Stomach (tissue), 9 donors: Measurements from ENCODE around the gene MYCN. TPM values are rescaled to one million over a fixed set of nuclear protein-coding genes. Genes with fewer than 3 reads are reported as not detected.
A peak's percentile ranks its signal among the peaks of the same experiment; 100 is the strongest.

Experiments
- DNase-seq, 2 donors: peaks; one replicate each; pipeline versions ENCODE4 v3.0.0 to v3.0.0-alpha.2; 2013 to 2019
- H3K27ac ChIP-seq, 5 donors: fragments of 200-600 bp in 4 of 5; sonication (generic) in 4 of 5; one replicate each; pipeline ENCODE4 v1.5.1; 2013 to 2019; ENCODE audit warnings: mild to moderate bottlenecking in 1 of 5, moderate library complexity in 1 of 5
- H3K27me3 ChIP-seq, 3 donors: fragments of 200-600 bp; sonication (generic); one replicate each; pipeline ENCODE4 v1.5.1; 2017 to 2019; ENCODE audit warnings: mixed run types in 1 of 3
- H3K36me3 ChIP-seq, 4 donors: fragments of 200-600 bp; sonication (generic); 1 replicate in 3 of 4; 2 replicates in 1 of 4; pipeline ENCODE4 v1.5.1; 2016 to 2019
- H3K4me1 ChIP-seq, 4 donors: fragments of 200-600 bp; sonication (generic); one replicate each; pipeline ENCODE4 v1.5.1; 2016 to 2019
- H3K4me3 ChIP-seq, 4 donors: fragments of 200-600 bp; sonication (generic) in 3 of 4; one replicate each; pipeline ENCODE4 v1.5.1; 2016 to 2019; ENCODE audit warnings: mild to moderate bottlenecking in 1 of 4
- H3K9me3 ChIP-seq, 4 donors: fragments of 200-600 bp; sonication (generic); one replicate each; pipeline ENCODE4 v1.5.1; 2016 to 2019
- CTCF ChIP-seq, 7 experiments: fragments of 450-650 bp in 4 of 7; fragments of 200-600 bp in 3 of 7; sonication (generic) in 3 of 7; IDR thresholded peaks; one replicate each; pipeline ENCODE4 v1.5.1; 2016 to 2019; ENCODE audit warnings: antibody characterized with exemption in 7 of 7, control low read depth in 2 of 7, mild to moderate bottlenecking in 1 of 7
- EP300 ChIP-seq: sonication (generic); formaldehyde crosslinking; IDR thresholded peaks from one replicate; pipeline ENCODE4 v1.6.1; 2017; ENCODE audit warnings: antibody characterized with exemption
- POLR2A ChIP-seq, 4 donors: fragments of 450-650 bp; IDR thresholded peaks; one replicate each; pipeline ENCODE4 v1.6.1; 2016; ENCODE audit warnings: antibody characterized with exemption in 4 of 4, control low read depth in 2 of 4, mild to moderate bottlenecking in 1 of 4, moderate library complexity in 1 of 4
- POLR2AphosphoS5 ChIP-seq, 3 donors: sonication (generic); formaldehyde crosslinking; IDR thresholded peaks; one replicate each; pipeline ENCODE4 v1.6.1; 2016; ENCODE audit warnings: antibody characterized with exemption in 3 of 3
- WGBS, 5 donors: extraction: QIAGEN DNeasy Blood & Tissue Kit in 3 of 5; methylation state at CpG; one replicate each; pipeline versions ENCODE4 v1.1.5 to v1.1.7; 2013 to 2018; 5-methylcytosine and 5-hydroxymethylcytosine counted together
- intact Hi-C: fragments of 100-400 bp; cut with DNase I; formaldehyde crosslinking; loops from one replicate; pipeline ENCODE4 v1.15.1; 2023; ENCODE audit warnings: low total_unique reads
- polyA plus RNA-seq, 3 donors: library from polyadenylated mRNA; stranded (reverse); fragments of 200-250 nt; gene quantifications; one replicate each; pipeline ENCODE4 v1.2.3, GENCODE V29; 2013
- total RNA-seq, 5 donors: library from RNA; depleted of rRNA; stranded (reverse); fragments of >200 nt; gene quantifications; one replicate each; pipeline versions ENCODE4 v1.1.0 to v1.2.3, GENCODE V29; 2014 to 2016
- donor health status: healthy with polysubstance abuse.
- donor health status: Bipolar disorder and iron deficiency.
- donor health status: healthy.

MYCN gene
- total and polyA plus RNA-seq, 8 donors, result 0.90 to 9.6 (median 2.3) TPM; not detected in 1

GRCh38 chr2:15965564-15966019, 25.2 kb downstream of the MYCN start:
- Histone ChIP-seq H3K4me1 (peaks cover 0 to 11% (median 4%) of the 10 kb centered on the region in 4 donors), H3K36me3 (no peaks in the 10 kb centered on the region), H3K4me3 (no peak overlapping the region), H3K27me3 (no peaks in the 10 kb centered on the region), H3K27ac (no peak overlapping the region), H3K9me3 (no peaks in the 10 kb centered on the region)
- intact Hi-C loops, result no loop called here
- 68 to 74% (median 71%) methylated on average over 12 to 14 of the region's 14 CpGs for WGBS, 5 donors
- TF ChIP-seq POLR2A (IDR thresholded peaks at IDR 0.05), result no peak
- TF ChIP-seq EP300, result no peak
- TF ChIP-seq POLR2AphosphoS5 (IDR thresholded peaks at IDR 0.05), result no peak
- no peak for TF ChIP-seq CTCF (IDR thresholded peaks at IDR 0.05)
- peak in 1 of 2 donors; percentile 24 for DNase-seq

DNA sequence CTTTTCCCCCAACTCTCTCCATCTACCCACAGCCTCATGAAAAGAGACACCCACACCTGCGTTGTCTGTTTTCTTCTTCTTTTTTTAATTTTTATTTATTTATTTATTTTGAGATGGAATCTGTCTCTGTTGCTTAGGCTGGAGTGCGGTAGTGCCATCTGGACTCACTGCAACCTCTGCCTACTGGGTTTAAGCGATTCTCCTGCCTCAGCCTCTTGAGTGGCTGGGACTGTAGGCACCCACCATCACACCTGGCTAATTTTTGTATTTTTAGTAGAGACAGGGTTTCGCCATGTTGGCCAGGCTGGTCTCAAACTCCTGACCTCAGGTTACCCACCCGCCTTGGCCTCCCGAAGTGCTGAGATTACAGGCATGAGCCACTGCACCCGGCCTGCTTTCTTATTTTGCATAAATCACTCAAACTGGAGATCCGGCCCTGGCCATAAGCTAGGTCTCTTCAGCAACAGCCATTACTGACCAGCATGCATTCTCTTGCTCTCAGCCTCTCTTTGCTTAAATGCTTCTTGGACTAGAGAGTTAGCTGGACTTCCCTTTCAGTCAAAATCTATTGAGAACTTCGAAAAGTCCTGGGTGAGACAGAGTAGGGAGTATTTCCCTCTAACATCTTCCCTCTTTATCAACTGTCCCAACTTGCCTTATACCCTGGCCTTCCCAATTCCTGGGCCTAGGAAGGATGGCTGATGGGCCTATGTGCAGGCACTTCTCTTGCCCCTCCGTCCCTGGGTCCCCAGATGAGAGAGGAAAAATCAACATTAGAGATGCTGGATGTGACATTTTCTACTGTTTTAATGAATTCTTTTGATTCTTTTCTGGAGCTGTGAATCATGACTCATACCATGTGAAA, 27.3 kb downstream of the MYCN start:
- WGBS, 5 donors, result 87 to 91% (median 88%) methylated on average over 10 of the region's 10 CpGs
- peaks cover 0 to 11% (median 4%) of the 10 kb centered on the region in 4 donors for H3K4me1 ChIP-seq
- H3K9me3 ChIP-seq, result no peaks in the 10 kb centered on the region
- TF ChIP-seq POLR2A (IDR thresholded peaks at IDR 0.05) (no peak), CTCF (IDR thresholded peaks at IDR 0.05) (no peak), EP300 (no peak), POLR2AphosphoS5 (IDR thresholded peaks at IDR 0.05) (no peak)
- intact Hi-C loops, result no loop called here
- peaks cover 0 to 10% (median 0%) of the 10 kb centered on the region in 3 donors for H3K27me3 ChIP-seq
- no peak overlapping the region for H3K27ac ChIP-seq
- no peaks in the 10 kb centered on the region for H3K36me3 ChIP-seq
- no peak for DNase-seq
- H3K4me3 ChIP-seq, result no peak overlapping the region

- no peaks in the 10 kb centered on the region for H3K9me3 ChIP-seq
- 70 to 92% (median 78%) methylated on average over 7 of the region's 7 CpGs for WGBS, 5 donors
- no peak overlapping the region for H3K27ac ChIP-seq
- peaks cover 0 to 11% (median 4%) of the 10 kb centered on the region in 4 donors for H3K4me1 ChIP-seq
- peaks cover 0 to 10% (median 0%) of the 10 kb centered on the region in 3 donors for H3K27me3 ChIP-seq
- intact Hi-C loops, result no loop called here
- DNase-seq, result no peak
- no peak overlapping the region for H3K4me3 ChIP-seq
- no peak for TF ChIP-seq CTCF (IDR thresholded peaks at IDR 0.05)
- TF ChIP-seq POLR2A (IDR thresholded peaks at IDR 0.05), result no peak
- TF ChIP-seq EP300, result no peak
- TF ChIP-seq POLR2AphosphoS5 (IDR thresholded peaks at IDR 0.05), result no peak
- no peaks in the 10 kb centered on the region for H3K36me3 ChIP-seq
Measured at GRCh38 chr2:15968280-15969178, 28.2 kb downstream of the MYCN start.

- TF ChIP-seq CTCF (IDR thresholded peaks at IDR 0.05) (no peak), EP300 (no peak), POLR2A (IDR thresholded peaks at IDR 0.05) (no peak), POLR2AphosphoS5 (IDR thresholded peaks at IDR 0.05) (no peak)
- intact Hi-C loops, result no loop called here
- H3K4me1 ChIP-seq, result peaks cover 0 to 11% (median 4%) of the 10 kb centered on the region in 4 donors
- H3K9me3 ChIP-seq, result no peaks in the 10 kb centered on the region
- H3K27me3 ChIP-seq, result peaks cover 0 to 10% (median 0%) of the 10 kb centered on the region in 3 donors
- H3K4me3 ChIP-seq, result no peak overlapping the region
- no peaks in the 10 kb centered on the region for H3K36me3 ChIP-seq
- H3K27ac ChIP-seq, result no peak overlapping the region
- DNase-seq, result no peak
- WGBS, 5 donors, result 29 to 47% (median 46%) methylated on average over 4 of the region's 4 CpGs
Measured at GRCh38 chr2:15969214-15969613, 28.9 kb downstream of the MYCN start.
